ENCODE measurements around the gene DISP3. TPM values are rescaled to one million over a fixed set of nuclear protein-coding genes. Genes with fewer than 3 reads are reported as not detected.

Gene DISP3
- total and polyA plus RNA-seq, 3 donors from 2014 or later: 6.8 to 8.8 (median 7.3) TPM

DNA sequence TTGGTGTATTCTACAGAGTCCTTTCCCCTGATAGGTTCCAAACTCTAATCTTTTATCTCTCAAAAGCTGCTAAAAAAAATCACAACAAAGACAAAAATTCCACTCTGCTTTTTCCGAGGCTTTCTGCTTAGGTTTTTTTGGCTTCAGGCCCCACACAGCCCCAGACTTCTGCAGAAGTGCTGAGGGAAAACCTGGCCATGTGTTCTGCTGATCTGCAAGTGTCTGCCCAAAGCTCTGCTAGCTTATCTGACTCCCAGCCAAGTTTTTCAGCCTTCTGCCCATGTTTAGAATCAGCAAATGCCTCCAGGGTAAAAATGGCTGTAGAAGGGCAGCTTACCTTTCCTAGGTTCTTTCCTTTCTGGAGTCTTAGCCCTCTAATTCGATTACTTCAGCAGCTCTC is 28.4 kb downstream of the DISP3 start:
- TF ChIP-seq, protein P1, sequence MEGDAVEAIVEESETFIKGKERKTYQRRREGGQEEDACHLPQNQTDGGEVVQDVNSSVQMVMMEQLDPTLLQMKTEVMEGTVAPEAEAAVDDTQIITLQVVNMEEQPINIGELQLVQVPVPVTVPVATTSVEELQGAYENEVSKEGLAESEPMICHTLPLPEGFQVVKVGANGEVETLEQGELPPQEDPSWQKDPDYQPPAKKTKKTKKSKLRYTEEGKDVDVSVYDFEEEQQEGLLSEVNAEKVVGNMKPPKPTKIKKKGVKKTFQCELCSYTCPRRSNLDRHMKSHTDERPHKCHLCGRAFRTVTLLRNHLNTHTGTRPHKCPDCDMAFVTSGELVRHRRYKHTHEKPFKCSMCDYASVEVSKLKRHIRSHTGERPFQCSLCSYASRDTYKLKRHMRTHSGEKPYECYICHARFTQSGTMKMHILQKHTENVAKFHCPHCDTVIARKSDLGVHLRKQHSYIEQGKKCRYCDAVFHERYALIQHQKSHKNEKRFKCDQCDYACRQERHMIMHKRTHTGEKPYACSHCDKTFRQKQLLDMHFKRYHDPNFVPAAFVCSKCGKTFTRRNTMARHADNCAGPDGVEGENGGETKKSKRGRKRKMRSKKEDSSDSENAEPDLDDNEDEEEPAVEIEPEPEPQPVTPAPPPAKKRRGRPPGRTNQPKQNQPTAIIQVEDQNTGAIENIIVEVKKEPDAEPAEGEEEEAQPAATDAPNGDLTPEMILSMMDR (IDR thresholded peaks at IDR 0.05): no peak
- TF ChIP-seq POLR2A (IDR thresholded peaks at IDR 0.05): no peak
- intact Hi-C loops (cut with DNase I; ENCODE audit: low total_unique reads): no loop called here
- no peaks in the 10 kb centered on the region for H3K9me3 ChIP-seq

GRCh38 chr1:11513681-11514080 is 34.7 kb downstream of the DISP3 start:
- no peak for TF ChIP-seq POLR2A (IDR thresholded peaks at IDR 0.05)
- TF ChIP-seq, protein P1 (IDR thresholded peaks at IDR 0.05): no peak
- Histone ChIP-seq H3K27me3 (no peaks in the 10 kb centered on the region), H3K4me3 (no peak overlapping the region), H3K9me3 (no peaks in the 10 kb centered on the region), H3K27ac (no peak overlapping the region), H3K36me3 (ENCODE audit: low read depth, missing control alignments) (no peaks in the 10 kb centered on the region), H3K4me1 (no peaks in the 10 kb centered on the region)
- intact Hi-C loops (cut with DNase I; ENCODE audit: low total_unique reads): no loop called here
- WGBS, 2 donors: 94 to 97% methylated on average over 1 of the region's 1 CpG
- DNase-seq: no peak

More for the DNA sequence above, 28.4 kb downstream of the DISP3 start:
- 74 to 77% methylated on average over 2 of the region's 2 CpGs for WGBS, 2 donors
- Histone ChIP-seq H3K36me3 (ENCODE audit: low read depth, missing control alignments) (no peaks in the 10 kb centered on the region), H3K4me1 (no peaks in the 10 kb centered on the region), H3K27ac (no peak overlapping the region), H3K27me3 (no peaks in the 10 kb centered on the region), H3K4me3 (no peak overlapping the region)
- no peak for DNase-seq

GRCh38 chr1:11514366-11514765 is 35.4 kb downstream of the DISP3 start:
- no peaks in the 10 kb centered on the region for H3K9me3 ChIP-seq
- intact Hi-C loops (cut with DNase I; ENCODE audit: low total_unique reads): no loop called here
- H3K27me3 ChIP-seq: no peaks in the 10 kb centered on the region
- no peak overlapping the region for H3K27ac ChIP-seq
- no peak for TF ChIP-seq POLR2A (IDR thresholded peaks at IDR 0.05)
- TF ChIP-seq, protein P1 (IDR thresholded peaks at IDR 0.05): no peak
- no peaks in the 10 kb centered on the region for H3K4me1 ChIP-seq
- no peak overlapping the region for H3K4me3 ChIP-seq
- H3K36me3 ChIP-seq (ENCODE audit: low read depth, missing control alignments): no peaks in the 10 kb centered on the region
- 86 to 88% methylated on average over 4 of the region's 4 CpGs for WGBS, 2 donors
- no peak for DNase-seq

- Histone ChIP-seq H3K9me3 (no peaks in the 10 kb centered on the region), H3K27ac (no peak overlapping the region), H3K27me3 (no peaks in the 10 kb centered on the region), H3K4me1 (no peaks in the 10 kb centered on the region), H3K36me3 (ENCODE audit: low read depth, missing control alignments) (no peaks in the 10 kb centered on the region), H3K4me3 (no peak overlapping the region)
- intact Hi-C loops (cut with DNase I; ENCODE audit: low total_unique reads): no loop called here
- 90 to 92% methylated on average over 15 to 21 of the region's 21 CpGs for WGBS, 2 donors
- no peak for DNase-seq
- TF ChIP-seq, protein P1 (IDR thresholded peaks at IDR 0.05): no peak
Observed at GRCh38 chr1:11515368-11516300, 36.7 kb downstream of the DISP3 start.
